Measurements from ENCODE around the gene SNX32.
"Not testable (repeated sequence)": the region's sequence is repeated elsewhere in the genome, so short reads cannot be mapped to it uniquely, and the experiment has no call there.

SNX32 gene

GRCh38 chr11:65885808-65886536 lies 52.2 kb downstream of the SNX32 start:
- Mint-ChIP-seq H3K36me3 (ENCODE audit: insufficient read depth) (peaks cover 28% of the 10 kb centered on the region), H3K4me3 (peak overlapping the region; percentile 84), H3K9me3 (no peaks in the 10 kb centered on the region), H3K27me3 (no peaks in the 10 kb centered on the region), H3K4me1 (peaks cover 63% of the 10 kb centered on the region), H3K27ac (ENCODE audit: low read depth) (no peak overlapping the region)
- DNase-seq (ENCODE audit: low spot score in 2 of 2) (no peak), ATAC-seq (replicated peaks; ENCODE audit: extremely low read depth, poor library complexity, severe bottlenecking) (no peak)

- H3K36me3 Mint-ChIP-seq (ENCODE audit: insufficient read depth) = peaks cover 28% of the 10 kb centered on the region
- no peak overlapping the region for H3K27ac Mint-ChIP-seq (ENCODE audit: low read depth)
- DNase-seq (ENCODE audit: low spot score in 2 of 2) (no peak), ATAC-seq (replicated peaks; ENCODE audit: extremely low read depth, poor library complexity, severe bottlenecking) (no peak)
- H3K4me1 Mint-ChIP-seq = peaks cover 55% of the 10 kb centered on the region
- no peaks in the 10 kb centered on the region for H3K9me3 Mint-ChIP-seq
- H3K4me3 Mint-ChIP-seq = peak overlapping the region; percentile 84
- no peaks in the 10 kb centered on the region for H3K27me3 Mint-ChIP-seq
Measured at GRCh38 chr11:65886826-65887722, 53.3 kb downstream of the SNX32 start.

- H3K9me3 Mint-ChIP-seq = no peaks in the 10 kb centered on the region
- H3K4me1 Mint-ChIP-seq = peaks cover 62% of the 10 kb centered on the region
- no peak for ATAC-seq (replicated peaks; ENCODE audit: extremely low read depth, poor library complexity, severe bottlenecking)
- H3K4me3 Mint-ChIP-seq = peak overlapping the region; percentile 84
- DNase-seq (ENCODE audit: low spot score in 2 of 2) = no peak
- H3K27ac Mint-ChIP-seq (ENCODE audit: low read depth) = peak overlapping the region; percentile 94
- H3K27me3 Mint-ChIP-seq = no peaks in the 10 kb centered on the region
- H3K36me3 Mint-ChIP-seq (ENCODE audit: insufficient read depth) = peaks cover 24% of the 10 kb centered on the region
Measured at GRCh38 chr11:65887723-65888162, 54.0 kb downstream of the SNX32 start.

- H3K4me1 Mint-ChIP-seq = peaks cover 65% of the 10 kb centered on the region
- ATAC-seq (replicated peaks; ENCODE audit: extremely low read depth, poor library complexity, severe bottlenecking) = peak; percentile 68
- H3K36me3 Mint-ChIP-seq (ENCODE audit: insufficient read depth) = peaks cover 24% of the 10 kb centered on the region
Measured at GRCh38 chr11:65888163-65888814, 54.5 kb downstream of the SNX32 start, which contains the start of gene FIBP. TSS of gene FIBP (minus strand) at chr11:65888471. CDS start at chr11:65888418, 53 bp downstream.

GRCh38 chr11:65890324-65891218 lies 56.8 kb downstream of the SNX32 start, which contains the start of gene CCDC85B:
TSS of gene CCDC85B (plus strand) at chr11:65890673. CDS start at chr11:65890784, 111 bp downstream.
- H3K27ac Mint-ChIP-seq (ENCODE audit: low read depth) = peak within 1 kb of the TSS; percentile 94
- no peaks in the 10 kb centered on the region for H3K27me3 Mint-ChIP-seq
- no peaks in the 10 kb centered on the region for H3K9me3 Mint-ChIP-seq
- H3K36me3 Mint-ChIP-seq (ENCODE audit: insufficient read depth) = peaks cover 19% of the 10 kb centered on the region
- DNase-seq (ENCODE audit: low spot score in 2 of 2) (peak; percentile 98), ATAC-seq (replicated peaks; ENCODE audit: extremely low read depth, poor library complexity, severe bottlenecking) (peak; percentile 65)
- H3K4me3 Mint-ChIP-seq = peak within 1 kb of the TSS; percentile 84
- peaks cover 55% of the 10 kb centered on the region for H3K4me1 Mint-ChIP-seq

More at GRCh38 chr11:65888163-65888814, 54.5 kb downstream of the SNX32 start, which contains the start of gene FIBP:
- Mint-ChIP-seq H3K27ac (ENCODE audit: low read depth) (peak within 1 kb of the TSS; percentile 94), H3K4me3 (peak within 1 kb of the TSS; percentile 84), H3K27me3 (no peaks in the 10 kb centered on the region), H3K9me3 (no peaks in the 10 kb centered on the region)
- DNase-seq (ENCODE audit: low spot score in 2 of 2) = peak; percentile 86 to 87

- no peak for ATAC-seq (replicated peaks; ENCODE audit: extremely low read depth, poor library complexity, severe bottlenecking)
- DNase-seq (ENCODE audit: low spot score in 2 of 2) = no peak
- Mint-ChIP-seq H3K36me3 (ENCODE audit: insufficient read depth) (peaks cover 18% of the 10 kb centered on the region), H3K27ac (ENCODE audit: low read depth) (peak overlapping the region; percentile 91), H3K4me3 (peak overlapping the region; percentile 84), H3K9me3 (no peaks in the 10 kb centered on the region), H3K4me1 (peaks cover 56% of the 10 kb centered on the region), H3K27me3 (no peaks in the 10 kb centered on the region)
Measured at GRCh38 chr11:65891219-65892136, 57.7 kb downstream of the SNX32 start.

GRCh38 chr11:65892137-65892540 lies 58.4 kb downstream of the SNX32 start:
- ATAC-seq (replicated peaks; ENCODE audit: extremely low read depth, poor library complexity, severe bottlenecking); H3K9me3 Mint-ChIP-seq: not testable (repeated sequence)
- peak overlapping the region; percentile 91 for H3K27ac Mint-ChIP-seq (ENCODE audit: low read depth)

GRCh38 chr11:65892661-65893317 lies 59.0 kb downstream of the SNX32 start:
- no peak for DNase-seq (ENCODE audit: low spot score in 2 of 2)

More at GRCh38 chr11:65892137-65892540, 58.4 kb downstream of the SNX32 start:
- Mint-ChIP-seq H3K4me3 (peak overlapping the region; percentile 84), H3K4me1 (peaks cover 51% of the 10 kb centered on the region), H3K36me3 (ENCODE audit: insufficient read depth) (peaks cover 18% of the 10 kb centered on the region)
- DNase-seq (ENCODE audit: low spot score in 2 of 2); H3K27me3 Mint-ChIP-seq: not testable (repeated sequence)

GRCh38 chr11:65894034-65894591 lies 60.4 kb downstream of the SNX32 start:
- Mint-ChIP-seq H3K36me3 (ENCODE audit: insufficient read depth) (peaks cover 6% of the 10 kb centered on the region), H3K4me3 (peak overlapping the region; percentile 84), H3K27ac (ENCODE audit: low read depth) (peak overlapping the region; percentile 91), H3K27me3 (no peaks in the 10 kb centered on the region), H3K9me3 (no peaks in the 10 kb centered on the region), H3K4me1 (peaks cover 44% of the 10 kb centered on the region)
- ATAC-seq (replicated peaks; ENCODE audit: extremely low read depth, poor library complexity, severe bottlenecking) (no peak), DNase-seq (ENCODE audit: low spot score in 2 of 2) (no peak)

More at GRCh38 chr11:65892661-65893317, 59.0 kb downstream of the SNX32 start:
- Mint-ChIP-seq H3K4me1 (peaks cover 51% of the 10 kb centered on the region), H3K36me3 (ENCODE audit: insufficient read depth) (peaks cover 17% of the 10 kb centered on the region), H3K27ac (ENCODE audit: low read depth) (peak overlapping the region; percentile 91), H3K27me3 (no peaks in the 10 kb centered on the region), H3K4me3 (peak overlapping the region; percentile 84), H3K9me3 (no peaks in the 10 kb centered on the region)
- ATAC-seq (replicated peaks; ENCODE audit: extremely low read depth, poor library complexity, severe bottlenecking) = no peak

GRCh38 chr11:65895482-65895981 lies 61.8 kb downstream of the SNX32 start:
- Mint-ChIP-seq H3K4me3 (no peak overlapping the region), H3K27ac (ENCODE audit: low read depth) (no peak overlapping the region), H3K36me3 (ENCODE audit: insufficient read depth) (peaks cover under 1% of the 10 kb centered on the region), H3K4me1 (peaks cover 31% of the 10 kb centered on the region), H3K9me3 (no peaks in the 10 kb centered on the region), H3K27me3 (no peaks in the 10 kb centered on the region)
- no peak for DNase-seq (ENCODE audit: low spot score in 2 of 2)
- ATAC-seq (replicated peaks; ENCODE audit: extremely low read depth, poor library complexity, severe bottlenecking) = no peak
